Ishikawa (cell line): ENCODE results near the gene SF3B1.

Source experiments
- CEBPB ChIP-seq: IDR thresholded peaks from 2 replicates; pipeline ENCODE4 v1.6.1; 2012
- CREB1 ChIP-seq: IDR thresholded peaks from 2 replicates; pipeline ENCODE4 v1.6.1; 2012; ENCODE audit warnings: low read depth
- EGR1 ChIP-seq: IDR thresholded peaks from 2 replicates; pipeline ENCODE4 v1.6.1; 2012
- EP300 ChIP-seq: IDR thresholded peaks from 2 replicates; pipeline ENCODE4 v1.6.1; 2012; ENCODE audit warnings: borderline replicate concordance
- FOXM1 ChIP-seq: IDR thresholded peaks from 2 replicates; pipeline ENCODE4 v1.6.1; 2012; ENCODE audit warnings: low read depth, borderline replicate concordance
- MAX ChIP-seq: IDR thresholded peaks from 2 replicates; pipeline ENCODE4 v1.6.1; 2012
- NFIC ChIP-seq: IDR thresholded peaks from 2 replicates; pipeline ENCODE4 v1.6.1; 2012
- RAD21 ChIP-seq: IDR thresholded peaks from 2 replicates; pipeline ENCODE4 v1.6.1; 2012; ENCODE audit warnings: low read depth
- REST ChIP-seq: IDR thresholded peaks from 2 replicates; pipeline ENCODE4 v1.6.1; 2012; ENCODE audit warnings: low read depth, mild to moderate bottlenecking
- TAF1 ChIP-seq: IDR thresholded peaks from 2 replicates; pipeline ENCODE4 v1.6.1; 2012; ENCODE audit warnings: low read depth, mild to moderate bottlenecking
- TCF12 ChIP-seq: IDR thresholded peaks from 2 replicates; pipeline ENCODE4 v1.6.1; 2012; ENCODE audit warnings: low read depth
- TEAD4 ChIP-seq: IDR thresholded peaks from 2 replicates; pipeline ENCODE4 v1.6.1; 2012
- USF1 ChIP-seq: IDR thresholded peaks from 2 replicates; pipeline ENCODE4 v1.6.1; 2012
- YY1 ChIP-seq: IDR thresholded peaks from 2 replicates; pipeline ENCODE4 v1.6.1; 2012; ENCODE audit warnings: low read depth
- ZBTB7A ChIP-seq: IDR thresholded peaks from 2 replicates; pipeline ENCODE4 v1.6.1; 2012; ENCODE audit warnings: low read depth

Gene SF3B1

GRCh38 chr2:197388866-197389587 is 45.8 kb downstream of the SF3B1 start:
- TF ChIP-seq TAF1, result no peak
- TF ChIP-seq REST, result no peak
- no peak for TF ChIP-seq CEBPB
- no peak for TF ChIP-seq EGR1
- TF ChIP-seq RAD21, result no peak
- no peak for TF ChIP-seq TEAD4
- no peak for TF ChIP-seq ZBTB7A
- no peak for TF ChIP-seq CREB1
- TF ChIP-seq YY1, result no peak
- TF ChIP-seq NFIC, result no peak

GRCh38 chr2:197387179-197387578 is 47.6 kb downstream of the SF3B1 start:
- TF ChIP-seq USF1, result no peak
- no peak for TF ChIP-seq TAF1
- no peak for TF ChIP-seq CREB1
- TF ChIP-seq EGR1, result no peak
- TF ChIP-seq EP300, result no peak
- TF ChIP-seq FOXM1, result no peak
- TF ChIP-seq RAD21, result no peak
- no peak for TF ChIP-seq REST
- TF ChIP-seq TCF12, result no peak
- no peak for TF ChIP-seq CEBPB
- no peak for TF ChIP-seq TEAD4
- TF ChIP-seq NFIC, result no peak
- no peak for TF ChIP-seq YY1
- TF ChIP-seq MAX, result no peak

- TF ChIP-seq NFIC, result no peak
- TF ChIP-seq CEBPB, result peak; percentile 30; the same call in 1 of the 2 replicates
- TF ChIP-seq TAF1, result no peak
- TF ChIP-seq ZBTB7A, result no peak
- no peak for TF ChIP-seq MAX
- no peak for TF ChIP-seq TEAD4
- no peak for TF ChIP-seq USF1
These were observed 48.6 kb downstream of the SF3B1 start for GRCh38 chr2:197386242-197386641.

- TF ChIP-seq ZBTB7A, result no peak
- no peak for TF ChIP-seq FOXM1
- TF ChIP-seq RAD21, result no peak
- no peak for TF ChIP-seq REST
- TF ChIP-seq USF1, result no peak
- TF ChIP-seq EGR1, result no peak
- TF ChIP-seq TCF12, result no peak
These were observed 51.0 kb downstream of the SF3B1 start for GRCh38 chr2:197383825-197384224.
